Fibroblast of lung (primary cell): ENCODE measurements around the gene CARS2. TPM values are rescaled to one million over a fixed set of nuclear protein-coding genes. Genes with fewer than 3 reads are reported as not detected.

Experiments
- DNase-seq, 2 donors: peaks; one replicate each; pipeline versions ENCODE4 v3.0.0 to v3.0.0-alpha.2; 2010; ENCODE audit warnings: low read depth in 2 of 2
- H2AFZ ChIP-seq: 2 replicates; pipeline ENCODE4 v1.5.1; 2012; ENCODE audit warnings: low read length, control low read depth, inconsistent platforms
- H3K27ac ChIP-seq: 2 replicates; pipeline ENCODE4 v1.5.1; 2011; ENCODE audit warnings: low read length, control low read depth; ENCODE audit not compliant: insufficient read depth
- H3K27me3 ChIP-seq: 2 replicates; pipeline ENCODE4 v1.5.1; 2011; ENCODE audit warnings: mild to moderate bottlenecking, low read length; ENCODE audit not compliant: control insufficient read depth, insufficient read depth
- H3K36me3 ChIP-seq: 2 replicates; pipeline ENCODE4 v1.5.1; 2011; ENCODE audit warnings: low read length; ENCODE audit not compliant: control insufficient read depth, insufficient read depth
- H3K4me1 ChIP-seq: 2 replicates; pipeline ENCODE4 v1.5.1; 2011; ENCODE audit warnings: low read length; ENCODE audit not compliant: control insufficient read depth, insufficient read depth; ENCODE audit errors: extremely low read depth
- H3K4me2 ChIP-seq: 2 replicates; pipeline ENCODE4 v1.5.1; 2011; ENCODE audit warnings: low read length, control low read depth; ENCODE audit not compliant: insufficient read depth; ENCODE audit errors: extremely low read depth
- H3K4me3 ChIP-seq, 4 experiments: fragments of 200-600 bp in 1 of 4; sonication (generic) in 1 of 4; replicated peaks in 1 of 4; 2 replicates each; pipeline ENCODE4 v1.5.1; 2011 to 2016; ENCODE audit warnings: low read length in 4 of 4, low read depth in 3 of 4, mild to moderate bottlenecking in 3 of 4, control low read depth in 2 of 4, inconsistent platforms in 1 of 4, mixed read lengths in 1 of 4; ENCODE audit not compliant: insufficient read depth in 1 of 4; ENCODE audit errors: control extremely low read depth in 1 of 4
- H3K79me2 ChIP-seq: 2 replicates; pipeline ENCODE4 v1.5.1; 2012; ENCODE audit warnings: mild to moderate bottlenecking, low read length, inconsistent platforms; ENCODE audit not compliant: control insufficient read depth, insufficient read depth
- H3K9ac ChIP-seq: 2 replicates; pipeline ENCODE4 v1.5.1; 2011; ENCODE audit warnings: mild to moderate bottlenecking, low read length, control low read depth; ENCODE audit not compliant: insufficient read depth
- H3K9me3 ChIP-seq: 2 replicates; pipeline ENCODE4 v1.5.1; 2012; ENCODE audit warnings: low read depth, low read length; ENCODE audit not compliant: control insufficient read depth, insufficient read depth
- H4K20me1 ChIP-seq: 2 replicates; pipeline ENCODE4 v1.5.1; 2011; ENCODE audit warnings: low read length; ENCODE audit not compliant: control insufficient read depth, insufficient read depth; ENCODE audit errors: extremely low read depth
- CTCF ChIP-seq, 2 donors: IDR thresholded peaks in 1 of 2; conservative IDR thresholded peaks in 1 of 2; 1 replicate in 1 of 2; 2 replicates in 1 of 2; pipeline ENCODE4 v1.5.1; 2011 to 2012; ENCODE audit warnings: low read length in 2 of 2, control low read depth in 1 of 2, inconsistent platforms in 1 of 2, low read depth in 1 of 2, mild to moderate bottlenecking in 1 of 2
- EZH2 ChIP-seq: IDR thresholded peaks from 2 replicates; pipeline ENCODE4 v1.5.1; 2012; ENCODE audit warnings: low read length, control low read depth, mild to moderate bottlenecking; ENCODE audit errors: missing control alignments
- polyA plus RNA-seq, 2 donors: library from polyadenylated mRNA; depleted of rRNA in 1 of 2; stranded (reverse) in 1 of 2; unstranded in 1 of 2; fragments of >200 nt; gene quantifications; 2 replicates each; pipeline ENCODE4 v1.2.1, GENCODE V29; 2011 to 2012; ENCODE audit warnings: missing spikeins in 1 of 2
- total RNA-seq: library from RNA; depleted of rRNA; stranded (reverse); fragments of >200 nt; gene quantifications from 2 replicates; pipeline ENCODE4 v1.2.1, GENCODE V29; 2014

CARS2 gene
- total and polyA plus RNA-seq, 2 donors (not counting 1 experiment from before 2014, with no cell fraction given): 64.7 to 127 TPM

- H3K79me2 ChIP-seq: no peaks in the 10 kb centered on the region
- H3K9ac ChIP-seq: no peak overlapping the region
- no peaks in the 10 kb centered on the region for H4K20me1 ChIP-seq
- no peak overlapping the region for H3K27ac ChIP-seq
- H3K27me3 ChIP-seq: no peaks in the 10 kb centered on the region
- H3K36me3 ChIP-seq: peaks cover 15% of the 10 kb centered on the region
- H3K4me2 ChIP-seq: no peak overlapping the region
- H2AFZ ChIP-seq: no peak overlapping the region
- no peak overlapping the region for H3K4me3 ChIP-seq
- no peaks in the 10 kb centered on the region for H3K9me3 ChIP-seq
- no peak for DNase-seq
- TF ChIP-seq CTCF (conservative IDR thresholded peaks at IDR 0.05 in 1 of 2, IDR thresholded peaks at IDR 0.05 in 1 of 2; ENCODE audit: low read depth in 1 of 2, low read length in 2 of 2): no peak
- TF ChIP-seq EZH2: no peak
- H3K4me1 ChIP-seq: peaks cover 2% of the 10 kb centered on the region
Measured at GRCh38 chr13:110646442-110647364, 59.2 kb downstream of the CARS2 start.

- H3K79me2 ChIP-seq: no peaks in the 10 kb centered on the region
- H3K9ac ChIP-seq: no peak overlapping the region
- no peak overlapping the region for H3K4me3 ChIP-seq
- no peaks in the 10 kb centered on the region for H3K27me3 ChIP-seq
- H4K20me1 ChIP-seq: no peaks in the 10 kb centered on the region
- no peak for DNase-seq
- H3K36me3 ChIP-seq: peaks cover 19% of the 10 kb centered on the region
- TF ChIP-seq CTCF (conservative IDR thresholded peaks at IDR 0.05 in 1 of 2, IDR thresholded peaks at IDR 0.05 in 1 of 2; ENCODE audit: low read depth in 1 of 2, low read length in 2 of 2): no peak
- no peak for TF ChIP-seq EZH2
- H2AFZ ChIP-seq: no peak overlapping the region
- peaks cover 8% of the 10 kb centered on the region for H3K4me1 ChIP-seq
- H3K27ac ChIP-seq: no peak overlapping the region
- H3K4me2 ChIP-seq: no peak overlapping the region
- H3K9me3 ChIP-seq: no peaks in the 10 kb centered on the region
Measured at GRCh38 chr13:110645750-110646149, 60.2 kb downstream of the CARS2 start.

GRCh38 chr13:110644892-110645521 lies 60.9 kb downstream of the CARS2 start:
- Histone ChIP-seq H3K27ac (no peak overlapping the region), H3K36me3 (peaks cover 21% of the 10 kb centered on the region), H3K9ac (no peak overlapping the region), H3K79me2 (no peaks in the 10 kb centered on the region), H3K4me1 (peaks cover 9% of the 10 kb centered on the region), H3K4me3 (no peak overlapping the region), H3K4me2 (no peak overlapping the region), H3K9me3 (no peaks in the 10 kb centered on the region), H2AFZ (no peak overlapping the region), H4K20me1 (no peaks in the 10 kb centered on the region), H3K27me3 (no peaks in the 10 kb centered on the region)
- peak; percentile 64 to 76 for DNase-seq
- TF ChIP-seq CTCF (conservative IDR thresholded peaks at IDR 0.05 in 1 of 2, IDR thresholded peaks at IDR 0.05 in 1 of 2; ENCODE audit: low read depth in 1 of 2, low read length in 2 of 2) (peak; percentile 40 to 43), EZH2 (no peak)
